Adrenal gland (tissue), 12 donors: Measurements from ENCODE around the gene GRB10. TPM values are rescaled to one million over a fixed set of nuclear protein-coding genes. Genes with fewer than 3 reads are reported as not detected.
A peak's percentile ranks its signal among the peaks of the same experiment; 100 is the strongest.

ENCODE experiments used
- DNase-seq, 7 donors: peaks; one replicate each; pipeline ENCODE4 v3.0.0-alpha.2; 2019 to 2020
- H3K27ac ChIP-seq, 5 donors: fragments of 200-600 bp; sonication (generic) in 4 of 5; 1 replicate in 3 of 5; 2 replicates in 2 of 5; pipeline versions ENCODE4 v1.5.1 to v1.8.0; 2016 to 2020; ENCODE audit warnings: mild to moderate bottlenecking in 1 of 5
- H3K27me3 ChIP-seq: fragments of 200-600 bp; 2 replicates; pipeline ENCODE4 v1.8.0; 2021
- H3K36me3 ChIP-seq, 2 donors: fragments of 200-600 bp; replicated peaks in 1 of 2; 1 replicate in 1 of 2; 2 replicates in 1 of 2; pipeline versions ENCODE4 v1.5.1 to v1.8.0; 2018 to 2022
- H3K4me1 ChIP-seq, 2 donors: fragments of 200-600 bp; replicated peaks in 1 of 2; 1 replicate in 1 of 2; 2 replicates in 1 of 2; pipeline versions ENCODE4 v1.5.1 to v1.8.0; 2018 to 2021
- H3K4me3 ChIP-seq, 4 donors: fragments of 200-600 bp; sonication (generic) in 3 of 4; one replicate each; pipeline ENCODE4 v1.5.1; 2016 to 2018
- H3K9me3 ChIP-seq, 3 donors: fragments of 200-600 bp; sonication (generic) in 1 of 3; replicated peaks in 1 of 3; 1 replicate in 2 of 3; 2 replicates in 1 of 3; pipeline versions ENCODE4 v1.5.1 to v1.8.0; 2016 to 2021
- CTCF ChIP-seq, 6 experiments: fragments of 450-650 bp in 4 of 6; fragments of 200-600 bp in 2 of 6; sonication (generic) in 1 of 6; IDR thresholded peaks; 1 replicate in 5 of 6; 2 replicates in 1 of 6; pipeline versions ENCODE4 v1.5.1 to v1.8.0; 2016 to 2021; ENCODE audit warnings: antibody characterized with exemption in 6 of 6, mild to moderate bottlenecking in 2 of 6, moderate library complexity in 1 of 6
- POLR2A ChIP-seq, 2 donors: fragments of 450-650 bp; IDR thresholded peaks; one replicate each; pipeline ENCODE4 v1.6.1; 2017; ENCODE audit warnings: antibody characterized with exemption in 2 of 2, mild to moderate bottlenecking in 2 of 2, moderate library complexity in 1 of 2
- WGBS, 4 donors: extraction: QIAGEN DNeasy Blood & Tissue Kit in 2 of 4; methylation state at CpG; one replicate each; pipeline versions ENCODE4 v1.1.5 to v1.1.7; 2013 to 2017; 5-methylcytosine and 5-hydroxymethylcytosine counted together
- intact Hi-C, 2 donors: fragments of 100-400 bp; cut with DNase I; formaldehyde crosslinking; loops; one replicate each; pipeline versions ENCODE4 v1.14.1 to v1.15.0; 2022 to 2023
- polyA plus RNA-seq, 3 donors: library from polyadenylated mRNA; stranded (reverse); fragments of 200-250 nt in 2 of 3; fragments of 350-450 nt in 1 of 3; fragmentation: Illumina TruSeq in 1 of 3; extraction: RNeasy Lipid Tissue Mini Kit (QIAGEN cat#74804) in 1 of 3; gene quantifications; one replicate each; pipeline ENCODE4 v1.2.3, GENCODE V29; 2013 to 2014
- total RNA-seq, 9 donors: library from RNA; depleted of rRNA in 4 of 9; stranded (reverse); fragments of >200 nt in 4 of 9; fragments of 120-200 nt in 1 of 9; fragmentation: NEBNext Ultra II Directional in 1 of 9; extraction: Animal tissue kit (Norgen Biotek cat#: 25700) in 1 of 9; gene quantifications; one replicate each; pipeline versions ENCODE4 v1.1.0 to v1.2.4, GENCODE V29; 2013 to 2023
- donor health status: healthy with polysubstance abuse.
- donor health status: Bipolar disorder and iron deficiency.
- donor health status: DM: yes; HTN: yes; CAD: no.
- donor health status: DM: no; HTN: no; CAD: no.
- donor health status: DM: no; HTN: no; CAD: no.
- donor health status: DM: yes; HTN: yes; CAD: no.

Gene GRB10
- total and polyA plus RNA-seq, 12 donors, result 33.5 to 158 (median 67.3) TPM

GRCh38 chr7:50676079-50676478, 106.6 kb downstream of the GRB10 start:
- no peaks in the 10 kb centered on the region for H3K27me3 ChIP-seq
- intact Hi-C loops, result loop anchor here in 1 of 2 donors (5.0 to 10.0 kb wide), 2 partner anchors 209 to 471 kb away; no protein-coding TSS in a partner anchor
- DNase-seq, result peak in 1 of 7 donors; percentile 42
- TF ChIP-seq CTCF (IDR thresholded peaks at IDR 0.05) (no peak), POLR2A (IDR thresholded peaks at IDR 0.05) (no peak)
- no peak overlapping the region for H3K4me3 ChIP-seq
- H3K36me3 ChIP-seq, result peaks cover 0 to 15% of the 10 kb centered on the region in 2 donors
- no peak overlapping the region for H3K27ac ChIP-seq
- H3K4me1 ChIP-seq, result peaks cover 0 to 17% of the 10 kb centered on the region in 2 donors
- no peaks in the 10 kb centered on the region for H3K9me3 ChIP-seq
- 61 to 74% (median 65%) methylated on average over 5 of the region's 5 CpGs for WGBS, 4 donors

GRCh38 chr7:50674896-50675835, 107.5 kb downstream of the GRB10 start:
- no peaks in the 10 kb centered on the region for H3K9me3 ChIP-seq
- H3K36me3 ChIP-seq, result peaks cover 0 to 15% of the 10 kb centered on the region in 2 donors
- 79 to 92% (median 87%) methylated on average over 11 of the region's 11 CpGs for WGBS, 4 donors
- H3K4me1 ChIP-seq, result peaks cover 0 to 21% of the 10 kb centered on the region in 2 donors
- intact Hi-C loops, result loop anchor here in 1 of 2 donors (5.0 to 10.0 kb wide), 2 partner anchors 208 to 470 kb away; no protein-coding TSS in a partner anchor
- no peak overlapping the region for H3K4me3 ChIP-seq
- peak in 1 of 7 donors; percentile 30 for DNase-seq
- H3K27me3 ChIP-seq, result no peaks in the 10 kb centered on the region
- no peak for TF ChIP-seq CTCF (IDR thresholded peaks at IDR 0.05)
- no peak for TF ChIP-seq POLR2A (IDR thresholded peaks at IDR 0.05)
- H3K27ac ChIP-seq, result no peak overlapping the region

DNA sequence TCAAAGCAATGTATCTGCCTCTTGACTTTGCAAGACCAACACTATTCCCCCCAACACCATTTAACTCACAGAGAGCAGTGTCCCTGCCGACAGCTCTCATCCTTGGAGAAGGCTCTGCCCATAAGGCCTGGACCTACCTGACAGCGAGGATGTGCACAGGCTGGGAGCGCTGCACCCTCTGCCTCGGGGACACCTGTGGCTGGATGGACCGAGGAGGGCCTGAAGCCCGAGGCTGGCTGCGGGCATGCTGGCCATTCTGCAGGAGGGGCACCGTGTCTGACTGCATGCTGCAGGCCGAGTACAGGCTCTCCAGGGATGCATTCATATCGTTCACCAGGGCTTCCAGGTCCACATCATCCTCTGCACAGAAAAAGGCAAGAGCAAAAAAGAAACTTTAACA, 108.4 kb downstream of the GRB10 start:
- 85 to 100% (median 93%) methylated on average over 2 to 10 of the region's 10 CpGs for WGBS, 4 donors
- no peak for TF ChIP-seq CTCF (IDR thresholded peaks at IDR 0.05)
- TF ChIP-seq POLR2A (IDR thresholded peaks at IDR 0.05), result no peak
- Histone ChIP-seq H3K4me3 (no peak overlapping the region), H3K36me3 (peaks cover 0 to 23% of the 10 kb centered on the region in 2 donors), H3K4me1 (peaks cover 0 to 16% of the 10 kb centered on the region in 2 donors), H3K9me3 (no peaks in the 10 kb centered on the region), H3K27ac (no peak overlapping the region), H3K27me3 (no peaks in the 10 kb centered on the region)
- intact Hi-C loops, result loop anchor here in 1 of 2 donors (10.0 kb wide), 1 partner anchor 469 kb away; no protein-coding TSS in a partner anchor
- no peak for DNase-seq

- peaks cover under 1 to 12% of the 10 kb centered on the region in 2 donors for H3K4me1 ChIP-seq
- no peaks in the 10 kb centered on the region for H3K9me3 ChIP-seq
- intact Hi-C loops, result loop anchor here in 1 of 2 donors (10.0 kb wide), 1 partner anchor 468 kb away; no protein-coding TSS in a partner anchor
- no peaks in the 10 kb centered on the region for H3K27me3 ChIP-seq
- TF ChIP-seq CTCF (IDR thresholded peaks at IDR 0.05) (no peak), POLR2A (IDR thresholded peaks at IDR 0.05) (no peak)
- H3K4me3 ChIP-seq, result no peak overlapping the region
- 90 to 95% (median 93%) methylated on average over 8 to 10 of the region's 10 CpGs for WGBS, 4 donors
- peaks cover 0 to 28% of the 10 kb centered on the region in 2 donors for H3K36me3 ChIP-seq
- no peak for DNase-seq
- no peak overlapping the region for H3K27ac ChIP-seq
Measured at GRCh38 chr7:50673096-50673495, 109.6 kb downstream of the GRB10 start.
